B cell (primary cell): ENCODE measurements around the gene MX1.

Experiments used
- CTCF ChIP-seq: fragments of 200-600 bp; IDR thresholded peaks from one replicate; pipeline ENCODE4 v1.8.0; 2022; ENCODE audit warnings: antibody characterized with exemption, mild to moderate bottlenecking
- EZH2 ChIP-seq: IDR thresholded peaks from 2 replicates; pipeline ENCODE4 v1.6.1; 2012; ENCODE audit warnings: borderline replicate concordance, low read depth, mild to moderate bottlenecking, moderate library complexity, low read length; ENCODE audit not compliant: insufficient read depth, poor library complexity, severe bottlenecking

- TF ChIP-seq EZH2 (no peak), CTCF (no peak)
Observed at GRCh38 chr21:41501919-41502318, 75.9 kb downstream of the MX1 start.
